Liver (tissue), 9 donors: ENCODE data around the gene CCDC39. TPM values are rescaled to one million over a fixed set of nuclear protein-coding genes. Genes with fewer than 3 reads are reported as not detected.
A peak's percentile ranks its signal among the peaks of the same experiment; 100 is the strongest.

Source experiments
- DNase-seq: peaks from one replicate; pipeline ENCODE4 v3.0.0-alpha.2; 2017; ENCODE audit warnings: low spot score
- H3K27ac ChIP-seq, 2 donors: one replicate each; pipeline ENCODE4 v1.7.0; 2013; ENCODE audit warnings: inconsistent platforms in 2 of 2, low read length in 2 of 2, control low read depth in 1 of 2, low read depth in 1 of 2, mild to moderate bottlenecking in 1 of 2
- H3K27me3 ChIP-seq, 4 donors: one replicate each; pipeline versions ENCODE4 v1.6.1 to v1.7.0; 2013; ENCODE audit warnings: low read length in 3 of 4, inconsistent platforms in 1 of 4, mild to moderate bottlenecking in 1 of 4, moderate library complexity in 1 of 4; ENCODE audit not compliant: control insufficient read depth in 4 of 4, insufficient read depth in 4 of 4
- H3K36me3 ChIP-seq, 4 donors: one replicate each; pipeline versions ENCODE4 v1.6.1 to v1.7.0; 2013; ENCODE audit warnings: low read length in 3 of 4, mild to moderate bottlenecking in 3 of 4, low read depth in 1 of 4, moderate library complexity in 1 of 4; ENCODE audit not compliant: control insufficient read depth in 4 of 4, insufficient read depth in 3 of 4
- H3K4me1 ChIP-seq, 4 donors: one replicate each; pipeline versions ENCODE4 v1.6.1 to v1.7.0; 2013; ENCODE audit warnings: low read length in 3 of 4, mild to moderate bottlenecking in 3 of 4, moderate library complexity in 1 of 4; ENCODE audit not compliant: control insufficient read depth in 4 of 4, insufficient read depth in 4 of 4
- H3K4me3 ChIP-seq, 3 donors: one replicate each; pipeline versions ENCODE4 v1.6.1 to v1.7.0; 2013; ENCODE audit warnings: low read length in 3 of 3, control low read depth in 1 of 3, low read depth in 1 of 3, mild to moderate bottlenecking in 1 of 3
- H3K9ac ChIP-seq, 2 donors: one replicate each; pipeline ENCODE4 v1.7.0; 2013; ENCODE audit warnings: low read length in 2 of 2, mild to moderate bottlenecking in 2 of 2, moderate library complexity in 2 of 2, control low read depth in 1 of 2, low read depth in 1 of 2
- H3K9me3 ChIP-seq, 4 donors: one replicate each; pipeline versions ENCODE4 v1.6.1 to v1.7.0; 2013; ENCODE audit warnings: low read length in 3 of 4; ENCODE audit not compliant: control insufficient read depth in 4 of 4
- ATF3 ChIP-seq: IDR thresholded peaks from 2 replicates; pipeline ENCODE4 v1.6.1; 2016; ENCODE audit warnings: antibody characterized with exemption
- CTCF ChIP-seq: fragments of 150-350 bp; IDR thresholded peaks from 2 replicates; pipeline ENCODE4 v1.5.1; 2017; ENCODE audit warnings: improper control_type of control experiment, low read depth, low read length; ENCODE audit not compliant: missing input control
- EGR1 ChIP-seq, 2 donors: IDR thresholded peaks; 2 replicates each; pipeline ENCODE4 v1.6.1; 2016 to 2018; ENCODE audit warnings: antibody characterized with exemption in 2 of 2, low read depth in 2 of 2
- FOXA1 ChIP-seq: IDR thresholded peaks from 2 replicates; pipeline ENCODE4 v1.6.1; 2016; ENCODE audit warnings: antibody characterized with exemption
- FOXA2 ChIP-seq: IDR thresholded peaks from 2 replicates; pipeline ENCODE4 v1.6.1; 2016; ENCODE audit warnings: antibody characterized with exemption
- GABPA ChIP-seq, 2 donors: IDR thresholded peaks in 1 of 2; conservative IDR thresholded peaks in 1 of 2; 2 replicates each; pipeline ENCODE4 v1.6.1; 2016; ENCODE audit warnings: antibody characterized with exemption in 2 of 2, mild to moderate bottlenecking in 1 of 2, moderate library complexity in 1 of 2
- HNF4A ChIP-seq, 2 donors: conservative IDR thresholded peaks; 2 replicates each; pipeline ENCODE4 v1.6.1; 2016; ENCODE audit warnings: antibody characterized with exemption in 2 of 2, mild to moderate bottlenecking in 2 of 2
- HNF4G ChIP-seq: IDR thresholded peaks from 2 replicates; pipeline ENCODE4 v1.6.1; 2016; ENCODE audit warnings: antibody characterized with exemption
- JUND ChIP-seq, 2 donors: IDR thresholded peaks; 2 replicates each; pipeline ENCODE4 v1.6.1; 2016; ENCODE audit warnings: antibody characterized with exemption in 2 of 2
- MAX ChIP-seq: IDR thresholded peaks from 2 replicates; pipeline ENCODE4 v1.6.1; 2016; ENCODE audit warnings: antibody characterized with exemption
- NR2F2 ChIP-seq: IDR thresholded peaks from 2 replicates; pipeline ENCODE4 v1.6.1; 2016; ENCODE audit warnings: antibody characterized with exemption
- RAD21 ChIP-seq, 2 donors: IDR thresholded peaks; 2 replicates each; pipeline ENCODE4 v1.6.1; 2016; ENCODE audit warnings: antibody characterized with exemption in 2 of 2, mild to moderate bottlenecking in 2 of 2
- REST ChIP-seq: IDR thresholded peaks from 2 replicates; pipeline ENCODE4 v1.6.1; 2016; ENCODE audit warnings: antibody characterized with exemption, mild to moderate bottlenecking
- RXRA ChIP-seq, 2 donors: IDR thresholded peaks; 2 replicates each; pipeline ENCODE4 v1.6.1; 2017 to 2018; ENCODE audit warnings: antibody characterized with exemption in 2 of 2, mild to moderate bottlenecking in 1 of 2
- SP1 ChIP-seq: IDR thresholded peaks from 2 replicates; pipeline ENCODE4 v1.6.1; 2018; ENCODE audit warnings: antibody characterized with exemption, mild to moderate bottlenecking
- TAF1 ChIP-seq: conservative IDR thresholded peaks from 2 replicates; pipeline ENCODE4 v1.6.1; 2016; ENCODE audit warnings: antibody characterized with exemption, mild to moderate bottlenecking
- YY1 ChIP-seq: IDR thresholded peaks from 2 replicates; pipeline ENCODE4 v1.6.1; 2016; ENCODE audit warnings: antibody characterized with exemption, mild to moderate bottlenecking
- ZBTB33 ChIP-seq: IDR thresholded peaks from 2 replicates; pipeline ENCODE4 v1.6.1; 2016; ENCODE audit warnings: antibody characterized with exemption
- WGBS: extraction: QIAGEN DNeasy Blood & Tissue Kit; methylation state at CpG from one replicate; pipeline ENCODE4 v1.1.7; 2013; 5-methylcytosine and 5-hydroxymethylcytosine counted together
- polyA plus RNA-seq, 2 donors: library from polyadenylated mRNA; stranded (reverse) in 1 of 2; unstranded in 1 of 2; fragments of 200-250 nt in 1 of 2; fragments of >200 nt in 1 of 2; fragmentation: Nextera tagmentation in 1 of 2; extraction: Ambion mirVana in 1 of 2; gene quantifications; one replicate each; pipeline versions ENCODE4 v1.2.1 to v1.2.3, GENCODE V29; 2013 to 2015
- total RNA-seq, 2 donors: library from RNA; depleted of rRNA; stranded (reverse); fragments of >200 nt; gene quantifications; one replicate each; pipeline ENCODE4 v1.2.3, GENCODE V29; 2014
- donor health status: healthy.
- donor health status: healthy.
- donor health status: healthy.
- donor health status: healthy.
- donor health status: healthy.

Gene CCDC39
- total and polyA plus RNA-seq, 4 donors = under 0.01 to 0.08 TPM; not detected in 2

GRCh38 chr3:180611006-180611405 is 68.3 kb downstream of the CCDC39 start:
- Histone ChIP-seq H3K27me3 (no peaks in the 10 kb centered on the region), H3K27ac (no peak overlapping the region), H3K36me3 (peaks cover 1 to 68% (median 61%) of the 10 kb centered on the region in 4 donors), H3K9ac (no peak overlapping the region), H3K4me1 (no peaks in the 10 kb centered on the region), H3K4me3 (no peak overlapping the region), H3K9me3 (no peaks in the 10 kb centered on the region)
- WGBS = 96% methylated on average over 1 of the region's 1 CpG
- TF ChIP-seq FOXA1 (no peak), FOXA2 (no peak), RAD21 (IDR thresholded peaks at IDR 0.05) (no peak), NR2F2 (no peak), JUND (IDR thresholded peaks at IDR 0.05) (no peak), ATF3 (no peak)
- no peak for DNase-seq

GRCh38 chr3:180601688-180602666 is 77.3 kb downstream of the CCDC39 start, which contains the start of gene TTC14:
Gene TTC14 (plus strand): TSS chr3:180602163. CDS start chr3:180602262, 99 bp downstream.
- Histone ChIP-seq H3K9ac (peak within 1 kb of the TSS; percentile 40 to 51), H3K4me1 (peaks cover 0 to 7% (median 4%) of the 10 kb centered on the region in 4 donors), H3K36me3 (peaks cover 4 to 31% (median 24%) of the 10 kb centered on the region in 4 donors), H3K27me3 (peaks cover 0 to 4% (median 0%) of the 10 kb centered on the region in 4 donors), H3K9me3 (peaks cover 0 to 4% (median 2%) of the 10 kb centered on the region in 4 donors), H3K27ac (peak within 1 kb of the TSS; percentile 68 to 77), H3K4me3 (peak within 1 kb of the TSS; percentile 74 to 96 (median 87))
- TF ChIP-seq EGR1 (IDR thresholded peaks at IDR 0.05; ENCODE audit: low read depth in 2 of 2) (peak; percentile 98), TAF1 (peak; percentile 46), FOXA2 (peak; percentile 26), ZBTB33 (peak; percentile 99), YY1 (peak; percentile 89), MAX (peak; percentile 100), FOXA1 (peak; percentile 50), CTCF (no peak), RXRA (IDR thresholded peaks at IDR 0.05) (peak; percentile 61 to 69), REST (peak; percentile 71), HNF4A (conservative IDR thresholded peaks at IDR 0.05) (peak in 1 of 2 donors; percentile 55), ATF3 (peak; percentile 54), RAD21 (IDR thresholded peaks at IDR 0.05) (peak in 1 of 2 donors; percentile 43), SP1 (no peak), HNF4G (peak; percentile 25), JUND (IDR thresholded peaks at IDR 0.05) (peak; percentile 41 to 46), NR2F2 (peak; percentile 75), GABPA (IDR thresholded peaks at IDR 0.05 in 1 of 2, conservative IDR thresholded peaks at IDR 0.05 in 1 of 2) (peak; percentile 95 to 99)
- 3% methylated on average over 70 of the region's 70 CpGs for WGBS
- peak; percentile 85 for DNase-seq
